ENCODE measurements around the gene FAM114A2. TPM values are rescaled to one million over a fixed set of nuclear protein-coding genes. Genes with fewer than 3 reads are reported as not detected.
"Not testable (repeated sequence)": the region's sequence is repeated elsewhere in the genome, so short reads cannot be mapped to it uniquely, and the experiment has no call there.

The FAM114A2 gene
- total RNA-seq, 4 donors from 2014 or later, result 17.4 to 20.5 (median 17.9) TPM

- DNase-seq (ENCODE audit: extremely low spot score), result no peak
These were observed 37.7 kb upstream of the FAM114A2 start for GRCh38 chr5:154076240-154076922.

GRCh38 chr5:154072414-154073171 is 33.9 kb upstream of the FAM114A2 start:
- Histone ChIP-seq H3K4me3 (no peak overlapping the region), H3K27ac (replicated peaks in 1 of 4) (no peak overlapping the region), H3K9me3 (no peaks in the 10 kb centered on the region), H3K4me1 (peaks cover 10 to 15% (median 12%) of the 10 kb centered on the region in 4 donors), H3K36me3 (no peaks in the 10 kb centered on the region), H3K27me3 (no peaks in the 10 kb centered on the region)
- 37% methylated on average over 18 of the region's 18 CpGs for WGBS
- peak; percentile 94 for DNase-seq (ENCODE audit: extremely low spot score)
- intact Hi-C loops (cut with DNase I), result loop anchor here (1.0 to 2.0 kb wide), 2 partner anchors 108 to 332 kb away; no protein-coding TSS in a partner anchor
- TF ChIP-seq POLR2AphosphoS5 (IDR thresholded peaks at IDR 0.05) (peak in 1 of 2 donors; percentile 43), CTCF (IDR thresholded peaks at IDR 0.05) (peak; percentile 89 to 94 (median 93)), EP300 (IDR thresholded peaks at IDR 0.05) (no peak)

More at GRCh38 chr5:154076240-154076922, 37.7 kb upstream of the FAM114A2 start:
- Histone ChIP-seq H3K36me3 (no peaks in the 10 kb centered on the region), H3K4me1 (peaks cover 17 to 25% (median 23%) of the 10 kb centered on the region in 4 donors), H3K4me3 (no peak overlapping the region), H3K27ac (replicated peaks in 1 of 4) (no peak overlapping the region), H3K27me3 (no peaks in the 10 kb centered on the region), H3K9me3 (no peaks in the 10 kb centered on the region)
- TF ChIP-seq POLR2A (IDR thresholded peaks at IDR 0.05; ENCODE audit: low read depth), result no peak
- TF ChIP-seq EP300 (IDR thresholded peaks at IDR 0.05), result no peak
- no peak for TF ChIP-seq CTCF (IDR thresholded peaks at IDR 0.05)
- TF ChIP-seq POLR2AphosphoS5 (IDR thresholded peaks at IDR 0.05), result no peak
- WGBS, result 91% methylated on average over 5 of the region's 5 CpGs
- intact Hi-C loops (cut with DNase I), result no loop called here

GRCh38 chr5:154071799-154072413 is 33.2 kb upstream of the FAM114A2 start:
- TF ChIP-seq EP300 (IDR thresholded peaks at IDR 0.05) (no peak), POLR2A (IDR thresholded peaks at IDR 0.05; ENCODE audit: low read depth) (no peak), POLR2AphosphoS5 (IDR thresholded peaks at IDR 0.05) (no peak), CTCF (IDR thresholded peaks at IDR 0.05) (no peak)
- Histone ChIP-seq H3K4me1 (peaks cover 7 to 10% (median 10%) of the 10 kb centered on the region in 4 donors), H3K27ac (replicated peaks in 1 of 4) (no peak overlapping the region), H3K4me3 (no peak overlapping the region), H3K27me3 (no peaks in the 10 kb centered on the region), H3K36me3 (no peaks in the 10 kb centered on the region), H3K9me3 (no peaks in the 10 kb centered on the region)
- 68% methylated on average over 2 of the region's 2 CpGs for WGBS
- intact Hi-C loops (cut with DNase I), result loop anchor here (1.0 to 2.0 kb wide), 2 partner anchors 108 to 333 kb away; no protein-coding TSS in a partner anchor
- no peak for DNase-seq (ENCODE audit: extremely low spot score)

- 90% methylated on average over 5 of the region's 5 CpGs for WGBS
- DNase-seq (ENCODE audit: extremely low spot score); H3K36me3 ChIP-seq; H3K27ac ChIP-seq (replicated peaks in 1 of 4); H3K9me3 ChIP-seq; H3K4me3 ChIP-seq; intact Hi-C loops (cut with DNase I); H3K27me3 ChIP-seq: not testable (repeated sequence)
- H3K4me1 ChIP-seq, result peaks cover 4 to 10% (median 10%) of the 10 kb centered on the region in 4 donors
These were observed 31.1 kb upstream of the FAM114A2 start for GRCh38 chr5:154069854-154070253.

- intact Hi-C loops (cut with DNase I), result no loop called here
- no peaks in the 10 kb centered on the region for H3K27me3 ChIP-seq
- no peaks in the 10 kb centered on the region for H3K36me3 ChIP-seq
- no peaks in the 10 kb centered on the region for H3K4me1 ChIP-seq
- H3K27ac ChIP-seq (replicated peaks in 1 of 4), result no peak overlapping the region
- DNase-seq (ENCODE audit: extremely low spot score), result no peak
- TF ChIP-seq POLR2A (IDR thresholded peaks at IDR 0.05; ENCODE audit: low read depth), result no peak
- TF ChIP-seq POLR2AphosphoS5 (IDR thresholded peaks at IDR 0.05), result no peak
- TF ChIP-seq CTCF (IDR thresholded peaks at IDR 0.05), result no peak
- TF ChIP-seq EP300 (IDR thresholded peaks at IDR 0.05), result no peak
- no peaks in the 10 kb centered on the region for H3K9me3 ChIP-seq
- H3K4me3 ChIP-seq, result no peak overlapping the region
These were observed 27.3 kb upstream of the FAM114A2 start for GRCh38 chr5:154065971-154066370.

Data from esophagus muscularis mucosa (tissue), 4 donors.